ENCODE data around the gene LRRC23.
A peak's percentile ranks its signal among the peaks of the same experiment; 100 is the strongest.
"Not testable (repeated sequence)": the region's sequence is repeated elsewhere in the genome, so short reads cannot be mapped to it uniquely, and the experiment has no call there.

LRRC23 gene

GRCh38 chr12:6903722-6904121 lies 900 bp upstream of the LRRC23 start:
- no peak for DNase-seq

GRCh38 chr12:6905414-6906040 lies 905 bp downstream of the LRRC23 start:
- no peak for DNase-seq

GRCh38 chr12:6908141-6908540 lies 3.5 kb downstream of the LRRC23 start:
- not testable (repeated sequence) for DNase-seq

GRCh38 chr12:6909421-6910145 lies 5.0 kb downstream of the LRRC23 start:
- no peak for DNase-seq

DNA sequence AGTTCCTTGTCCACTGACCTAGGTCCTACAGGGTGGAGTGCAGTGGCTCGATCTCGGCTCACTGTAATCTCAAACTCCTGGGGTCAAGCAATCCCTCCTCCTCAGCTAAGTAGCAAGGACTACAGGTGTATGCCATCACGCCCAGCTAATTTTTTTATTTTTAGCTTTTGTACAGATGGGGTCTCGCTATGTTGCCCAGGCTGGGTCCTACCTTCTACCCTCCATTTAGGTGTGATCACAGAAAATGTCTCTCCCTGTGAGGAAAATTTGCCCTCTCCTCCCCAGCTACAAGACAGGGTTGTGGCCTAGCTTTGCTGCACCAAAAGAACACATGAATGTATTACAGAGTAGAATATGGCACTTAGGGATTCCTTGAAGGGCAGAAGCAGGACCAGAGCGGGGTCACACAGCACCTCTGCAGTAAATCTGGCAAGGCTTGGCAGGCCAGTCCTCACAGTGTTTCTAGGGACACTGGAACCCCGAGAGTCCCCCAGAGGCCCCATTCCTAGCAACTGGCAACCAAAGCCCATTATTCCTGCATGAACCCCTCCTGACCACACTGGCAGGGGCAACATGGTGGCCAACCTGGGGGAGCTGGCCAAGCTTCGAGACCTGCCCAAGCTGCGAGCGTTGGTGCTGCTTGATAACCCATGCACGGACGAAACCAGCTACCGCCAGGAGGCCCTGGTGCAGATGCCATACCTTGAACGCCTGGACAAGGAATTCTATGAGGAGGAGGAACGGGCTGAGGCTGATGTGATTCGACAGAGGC lies 7.7 kb downstream of the LRRC23 start:
- DNase-seq: no peak

- DNase-seq: peak; percentile 82
These were observed 9.8 kb downstream of the LRRC23 start, which contains the start of gene ENO2 for GRCh38 chr12:6914246-6914946. Gene ENO2, plus strand, starts transcription at chr12:6914580. Its CDS starts 1,253 bp downstream, at chr12:6915833.

- DNase-seq: no peak
These were observed 10.5 kb downstream of the LRRC23 start for GRCh38 chr12:6914947-6915788.

DNA sequence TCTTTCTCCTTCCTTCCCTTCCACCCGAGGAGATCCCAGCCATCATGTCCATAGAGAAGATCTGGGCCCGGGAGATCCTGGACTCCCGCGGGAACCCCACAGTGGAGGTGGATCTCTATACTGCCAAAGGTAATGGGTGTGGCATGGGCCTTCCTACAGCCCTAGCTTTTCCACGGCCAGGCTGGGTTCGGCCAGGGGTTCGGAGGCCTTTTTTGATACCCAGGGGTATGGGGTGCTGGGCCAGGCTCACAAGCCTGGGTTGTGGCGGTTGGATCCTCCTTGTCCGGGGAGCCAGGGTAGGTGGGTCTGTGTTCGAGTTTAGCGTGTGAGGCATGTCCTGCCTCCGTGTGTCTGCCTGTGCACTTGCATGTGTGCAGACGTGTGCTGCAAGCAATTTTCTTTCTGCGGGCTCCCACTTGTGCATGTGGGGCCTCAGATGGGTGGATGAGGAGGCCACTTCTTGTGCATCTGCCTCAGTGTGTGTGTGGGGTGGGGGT lies 11.2 kb downstream of the LRRC23 start:
- DNase-seq: no peak

DNA sequence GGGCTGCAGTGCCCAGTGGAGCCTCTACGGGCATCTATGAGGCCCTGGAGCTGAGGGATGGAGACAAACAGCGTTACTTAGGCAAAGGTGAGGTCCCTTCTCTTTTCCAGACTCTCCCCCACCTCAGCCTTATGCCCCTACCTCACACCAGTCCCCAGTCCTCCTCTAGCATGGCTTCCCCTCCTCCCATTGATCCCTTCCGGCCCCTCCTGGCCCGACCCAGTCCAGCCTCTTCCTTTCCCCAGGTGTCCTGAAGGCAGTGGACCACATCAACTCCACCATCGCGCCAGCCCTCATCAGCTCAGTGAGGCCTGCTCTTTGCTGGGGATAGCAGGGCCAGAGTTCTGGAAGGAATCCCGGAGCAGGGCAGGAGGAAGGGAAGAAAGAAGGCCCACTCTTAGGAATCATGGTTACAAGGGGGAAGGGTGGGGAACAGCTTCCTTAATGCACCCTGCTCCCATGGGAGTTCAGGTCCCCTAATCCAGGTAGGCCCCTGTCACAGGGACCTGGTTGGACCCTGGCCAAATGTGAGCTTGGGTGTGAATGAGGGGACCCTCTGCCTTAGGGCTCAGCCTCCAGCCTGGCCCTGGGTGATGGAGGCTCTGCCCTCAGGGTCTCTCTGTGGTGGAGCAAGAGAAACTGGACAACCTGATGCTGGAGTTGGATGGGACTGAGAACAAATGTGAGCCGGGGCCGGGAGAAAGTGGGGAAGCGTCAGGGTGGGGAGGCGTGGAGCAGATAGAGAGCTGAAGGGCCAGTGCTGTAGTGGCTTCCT lies 12.0 kb downstream of the LRRC23 start:
- DNase-seq: no peak

DNA sequence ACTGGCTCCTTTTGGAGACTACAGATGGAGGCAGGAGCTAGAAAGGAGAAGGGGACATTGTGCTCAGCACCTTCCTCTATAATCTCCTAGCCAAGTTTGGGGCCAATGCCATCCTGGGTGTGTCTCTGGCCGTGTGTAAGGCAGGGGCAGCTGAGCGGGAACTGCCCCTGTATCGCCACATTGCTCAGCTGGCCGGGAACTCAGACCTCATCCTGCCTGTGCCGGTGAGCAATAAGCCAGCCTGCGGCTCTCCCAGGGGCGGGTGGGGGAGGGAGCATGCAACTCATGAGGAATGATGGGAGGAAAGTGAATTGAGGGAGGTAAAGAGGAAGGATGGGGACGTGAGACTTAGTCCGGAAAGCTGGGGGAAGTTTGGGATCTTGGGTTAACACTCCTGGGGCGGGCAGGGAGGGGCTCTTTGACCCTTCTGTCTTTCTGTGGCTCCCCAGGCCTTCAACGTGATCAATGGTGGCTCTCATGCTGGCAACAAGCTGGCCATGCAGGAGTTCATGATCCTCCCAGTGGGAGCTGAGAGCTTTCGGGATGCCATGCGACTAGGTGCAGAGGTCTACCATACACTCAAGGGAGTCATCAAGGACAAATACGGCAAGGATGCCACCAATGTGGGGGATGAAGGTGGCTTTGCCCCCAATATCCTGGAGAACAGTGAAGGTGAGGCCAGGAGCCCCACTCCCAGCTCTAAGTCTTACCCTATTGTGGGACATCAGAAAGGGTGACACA lies 13.0 kb downstream of the LRRC23 start:
- DNase-seq: no peak

DNA sequence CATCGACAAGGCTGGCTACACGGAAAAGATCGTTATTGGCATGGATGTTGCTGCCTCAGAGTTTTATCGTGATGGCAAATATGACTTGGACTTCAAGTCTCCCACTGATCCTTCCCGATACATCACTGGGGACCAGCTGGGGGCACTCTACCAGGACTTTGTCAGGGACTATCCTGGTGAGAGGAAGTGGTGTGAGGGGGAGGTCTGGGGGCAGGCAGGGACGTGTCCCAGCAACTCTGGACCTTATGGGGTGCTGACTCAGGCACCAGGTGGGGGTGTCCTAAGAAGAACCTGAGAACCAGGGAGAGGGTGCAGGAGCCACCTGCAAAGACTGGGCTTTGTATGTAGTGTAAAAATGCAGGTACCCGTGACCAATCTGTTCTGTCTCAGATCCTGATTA lies 15.0 kb downstream of the LRRC23 start:
- no peak for DNase-seq

DNA sequence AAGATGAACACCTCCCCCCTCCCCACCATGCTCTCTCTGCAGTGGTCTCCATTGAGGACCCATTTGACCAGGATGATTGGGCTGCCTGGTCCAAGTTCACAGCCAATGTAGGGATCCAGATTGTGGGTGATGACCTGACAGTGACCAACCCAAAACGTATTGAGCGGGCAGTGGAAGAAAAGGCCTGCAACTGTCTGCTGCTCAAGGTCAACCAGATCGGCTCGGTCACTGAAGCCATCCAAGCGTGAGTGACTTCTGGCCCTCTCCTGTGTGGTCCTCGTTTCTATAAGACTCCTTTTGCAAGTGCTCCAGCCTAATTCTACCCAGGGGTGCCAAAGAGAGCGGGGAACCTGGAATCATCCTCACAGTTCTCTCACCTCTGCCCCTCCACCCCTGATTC lies 16.9 kb downstream of the LRRC23 start:
- no peak for DNase-seq

- DNase-seq: no peak
These were observed 17.6 kb downstream of the LRRC23 start for GRCh38 chr12:6921996-6922946.

DNA sequence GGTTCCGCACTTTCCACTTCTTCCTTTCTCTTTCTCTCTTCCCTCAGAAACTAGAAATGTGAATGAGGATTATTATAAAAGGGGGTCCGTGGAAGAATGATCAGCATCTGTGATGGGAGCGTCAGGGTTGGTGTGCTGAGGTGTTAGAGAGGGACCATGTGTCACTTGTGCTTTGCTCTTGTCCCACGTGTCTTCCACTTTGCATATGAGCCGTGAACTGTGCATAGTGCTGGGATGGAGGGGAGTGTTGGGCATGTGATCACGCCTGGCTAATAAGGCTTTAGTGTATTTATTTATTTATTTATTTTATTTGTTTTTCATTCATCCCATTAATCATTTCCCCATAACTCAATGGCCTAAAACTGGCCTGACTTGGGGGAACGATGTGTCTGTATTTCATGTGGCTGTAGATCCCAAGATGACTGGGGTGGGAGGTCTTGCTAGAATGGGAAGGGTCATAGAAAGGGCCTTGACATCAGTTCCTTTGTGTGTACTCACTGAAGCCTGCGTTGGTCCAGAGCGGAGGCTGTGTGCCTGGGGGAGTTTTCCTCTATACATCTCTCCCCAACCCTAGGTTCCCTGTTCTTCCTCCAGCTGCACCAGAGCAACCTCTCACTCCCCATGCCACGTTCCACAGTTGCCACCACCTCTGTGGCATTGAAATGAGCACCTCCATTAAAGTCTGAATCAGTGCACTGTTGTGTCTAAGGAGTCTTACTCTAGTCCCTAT lies 18.5 kb downstream of the LRRC23 start:
- no peak for DNase-seq

DNA sequence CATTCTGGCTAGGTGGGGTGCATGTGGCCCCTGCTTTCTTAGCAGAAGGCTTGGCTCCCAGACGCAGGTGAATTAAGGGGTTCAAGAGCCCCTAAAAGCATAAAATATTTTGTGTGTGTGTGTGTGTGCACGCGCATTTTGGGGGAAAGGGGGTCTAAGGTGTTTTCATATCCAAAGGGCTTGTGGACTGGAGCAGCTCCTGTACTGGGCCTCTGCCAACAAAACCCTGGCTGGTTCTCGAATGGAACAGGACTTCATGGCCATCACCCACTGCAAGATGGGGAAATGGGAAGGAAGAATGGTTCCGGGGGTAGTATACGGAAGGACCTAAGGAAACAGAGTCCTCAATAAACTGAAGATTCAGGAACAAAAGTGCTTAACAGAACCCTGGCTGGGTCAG lies 19.2 kb downstream of the LRRC23 start:
- DNase-seq: no peak

- DNase-seq: no peak
These were observed 20.6 kb downstream of the LRRC23 start for GRCh38 chr12:6925239-6925539.

GRCh38 chr12:6925540-6926279 lies 21.1 kb downstream of the LRRC23 start:
- DNase-seq: no peak

All from activated gamma-delta T cell treated with Interleukin-2 at 50 U/mL for 16 hours (primary cell).